NCI-H82 treated with DMSO at 0.1 percent for 48 hours (cell line): ENCODE measurements around the gene DNAH3.
A peak's percentile ranks its signal among the peaks of the same experiment; 100 is the strongest.
"Not testable (repeated sequence)": the region's sequence is repeated elsewhere in the genome, so short reads cannot be mapped to it uniquely, and the experiment has no call there.

ENCODE experiments used
- DNase-seq: peaks from one replicate; lab custom pipeline; 2025; ENCODE audit not compliant: unreplicated experiment; lab: John Stamatoyannopoulos, UW

Gene DNAH3

GRCh38 chr16:21150375-21151001 is at the start of gene DNAH3:
TSS of gene DNAH3 (minus strand) at chr16:21150846. CDS start at chr16:21150319, 527 bp downstream.
- DNase-seq, result no peak

GRCh38 chr16:21199607-21200218 is 49.1 kb upstream of the DNAH3 start:
- no peak for DNase-seq

- no peak for DNase-seq
These were observed 47.0 kb upstream of the DNAH3 start for GRCh38 chr16:21197621-21198020.

GRCh38 chr16:21197112-21197511 is 46.5 kb upstream of the DNAH3 start:
- DNase-seq, result no peak

- not testable (repeated sequence) for DNase-seq
These were observed 44.7 kb upstream of the DNAH3 start for GRCh38 chr16:21195330-21195729.

GRCh38 chr16:21194771-21195301 is 44.2 kb upstream of the DNAH3 start:
- DNase-seq, result no peak

GRCh38 chr16:21192991-21193390 is 42.3 kb upstream of the DNAH3 start:
- no peak for DNase-seq

GRCh38 chr16:21190599-21190998 is 40.0 kb upstream of the DNAH3 start:
- DNase-seq, result peak; percentile 73

GRCh38 chr16:21190013-21190412 is 39.4 kb upstream of the DNAH3 start:
- DNase-seq, result no peak

- no peak for DNase-seq
These were observed 38.7 kb upstream of the DNAH3 start for GRCh38 chr16:21189311-21189710.

GRCh38 chr16:21186326-21186691 is 35.7 kb upstream of the DNAH3 start:
- DNase-seq, result no peak

- no peak for DNase-seq
These were observed 35.1 kb upstream of the DNAH3 start for GRCh38 chr16:21185659-21186325.

GRCh38 chr16:21184834-21185233 is 34.2 kb upstream of the DNAH3 start:
- no peak for DNase-seq

- DNase-seq, result no peak
These were observed 33.3 kb upstream of the DNAH3 start for GRCh38 chr16:21183995-21184394.

- no peak for DNase-seq
These were observed 29.3 kb upstream of the DNAH3 start for GRCh38 chr16:21179983-21180365.

- DNase-seq, result no peak
These were observed 28.7 kb upstream of the DNAH3 start for GRCh38 chr16:21179126-21179982.

GRCh38 chr16:21175397-21175796 is 24.8 kb upstream of the DNAH3 start:
- DNase-seq, result no peak

GRCh38 chr16:21172650-21173049 is 22.0 kb upstream of the DNAH3 start:
- DNase-seq, result no peak

GRCh38 chr16:21170116-21170515 is 19.5 kb upstream of the DNAH3 start:
- not testable (repeated sequence) for DNase-seq

GRCh38 chr16:21169249-21169981 is 18.8 kb upstream of the DNAH3 start:
- DNase-seq, result no peak
